ENCODE data around the gene ANKRD24.
"Not testable (repeated sequence)": the region's sequence is repeated elsewhere in the genome, so short reads cannot be mapped to it uniquely, and the experiment has no call there.

The ANKRD24 gene

GRCh38 chr19:4227771-4228170, 45.3 kb downstream of the ANKRD24 start:
- no peak for TF ChIP-seq CTCF (IDR thresholded peaks at IDR 0.05)
- H3K27ac ChIP-seq: no peak overlapping the region
- no peak for DNase-seq (ENCODE audit: low spot score)
- no peak overlapping the region for H3K4me3 ChIP-seq

- no peak for DNase-seq (ENCODE audit: low spot score)
- H3K4me3 ChIP-seq: no peak overlapping the region
- TF ChIP-seq CTCF (IDR thresholded peaks at IDR 0.05): no peak
- H3K27ac ChIP-seq: no peak overlapping the region
Observed at GRCh38 chr19:4228765-4229178, 46.3 kb downstream of the ANKRD24 start.

GRCh38 chr19:4229179-4229931, 46.9 kb downstream of the ANKRD24 start, which contains the start of gene EBI3:
Gene EBI3, plus strand, starts transcription at chr19:4229523. Its CDS starts 28 bp downstream, at chr19:4229551.
- Histone ChIP-seq H3K4me3 (no peak within 1 kb of the TSS), H3K27ac (peak within 1 kb of the TSS in 1 of 2 donors; percentile 19)
- TF ChIP-seq CTCF (IDR thresholded peaks at IDR 0.05): no peak
- no peak for DNase-seq (ENCODE audit: low spot score)

GRCh38 chr19:4230237-4230636, 47.7 kb downstream of the ANKRD24 start:
- H3K4me3 ChIP-seq; H3K27ac ChIP-seq; DNase-seq (ENCODE audit: low spot score): not testable (repeated sequence)

- H3K4me3 ChIP-seq; H3K27ac ChIP-seq; DNase-seq (ENCODE audit: low spot score): not testable (repeated sequence)
Observed at GRCh38 chr19:4231521-4231920, 49.0 kb downstream of the ANKRD24 start.

GRCh38 chr19:4232139-4232538, 49.6 kb downstream of the ANKRD24 start:
- H3K4me3 ChIP-seq; DNase-seq (ENCODE audit: low spot score); H3K27ac ChIP-seq: not testable (repeated sequence)

GRCh38 chr19:4232614-4233281, 50.3 kb downstream of the ANKRD24 start:
- TF ChIP-seq CTCF (IDR thresholded peaks at IDR 0.05): no peak
- DNase-seq (ENCODE audit: low spot score): no peak
- H3K4me3 ChIP-seq: no peak overlapping the region
- H3K27ac ChIP-seq: no peak overlapping the region

GRCh38 chr19:4233282-4233853, 50.9 kb downstream of the ANKRD24 start:
- TF ChIP-seq CTCF (IDR thresholded peaks at IDR 0.05): no peak
- DNase-seq (ENCODE audit: low spot score): no peak
- no peak overlapping the region for H3K4me3 ChIP-seq
- H3K27ac ChIP-seq: no peak overlapping the region

All from coronary artery (tissue), 2 donors.